LoVo (cell line): Measurements from ENCODE around the gene LARGE2.

Source experiments
- DNase-seq: peaks from one replicate; pipeline ENCODE4 v3.0.0-alpha.2; 2016; ENCODE audit warnings: low spot score

Gene LARGE2

GRCh38 chr11:45960387-45961095 lies 38.1 kb downstream of the LARGE2 start:
- DNase-seq, result no peak

- DNase-seq, result no peak
Measured at GRCh38 chr11:45961751-45962240, 39.3 kb downstream of the LARGE2 start.

- peak; percentile 74 for DNase-seq
Measured at GRCh38 chr11:45964911-45965389, 42.5 kb downstream of the LARGE2 start.

- DNase-seq, result no peak
Measured at GRCh38 chr11:45967506-45967905, 45.0 kb downstream of the LARGE2 start.

GRCh38 chr11:45968901-45969300 lies 46.4 kb downstream of the LARGE2 start:
- DNase-seq, result no peak

GRCh38 chr11:45973601-45974000 lies 51.1 kb downstream of the LARGE2 start:
- DNase-seq, result no peak

GRCh38 chr11:45974806-45975205 lies 52.4 kb downstream of the LARGE2 start:
- no peak for DNase-seq
